GM21576 (cell line): Measurements from ENCODE around the gene NDST3.

Source experiments
- ATAC-seq: cut with Tn5 transposase; IDR thresholded peaks from one replicate; pipeline ENCODE4 v1.9.1; 2021; ENCODE audit warnings: mild to moderate bottlenecking, moderate library complexity; ENCODE audit not compliant: unreplicated experiment

The NDST3 gene

DNA sequence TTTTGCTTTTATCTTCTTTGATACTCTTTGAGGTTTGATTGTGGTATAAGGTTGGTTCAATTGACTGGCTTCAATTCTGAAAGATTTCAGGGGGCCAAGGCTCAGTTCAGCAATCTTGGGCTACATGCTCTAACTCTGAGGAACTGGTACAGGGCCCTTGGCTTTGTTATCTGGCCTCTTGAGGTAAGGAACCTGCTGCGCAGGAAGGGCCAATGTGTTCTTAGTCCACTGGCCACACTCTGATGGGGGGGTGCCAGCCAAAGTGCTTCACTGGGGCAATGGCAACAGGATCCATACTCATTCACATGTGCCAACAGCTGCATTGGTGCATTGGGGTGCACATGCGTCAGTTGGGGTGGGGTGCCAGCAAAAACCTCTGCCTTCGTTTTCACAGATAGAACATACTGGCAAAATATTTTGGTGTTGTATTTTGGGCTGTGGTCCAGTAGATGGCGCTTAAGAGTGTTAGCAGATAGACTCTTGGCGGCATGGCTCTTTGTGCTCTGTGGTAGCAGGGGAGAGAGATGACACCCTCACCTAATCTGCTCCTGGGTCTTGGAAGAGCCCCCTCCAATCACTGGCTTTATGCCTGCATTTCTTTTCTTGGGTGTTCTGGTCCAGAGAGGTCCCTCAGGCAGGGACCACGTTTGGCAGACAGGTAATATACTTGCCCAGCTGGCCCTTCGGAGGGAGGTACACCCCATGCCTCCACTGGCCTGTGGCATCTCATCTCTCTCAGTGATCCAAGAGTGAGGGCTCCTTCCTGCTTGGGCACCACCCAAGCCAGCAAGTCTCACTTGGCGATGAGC lies 42.9 kb downstream of the NDST3 start:
- ATAC-seq: peak; percentile 79

DNA sequence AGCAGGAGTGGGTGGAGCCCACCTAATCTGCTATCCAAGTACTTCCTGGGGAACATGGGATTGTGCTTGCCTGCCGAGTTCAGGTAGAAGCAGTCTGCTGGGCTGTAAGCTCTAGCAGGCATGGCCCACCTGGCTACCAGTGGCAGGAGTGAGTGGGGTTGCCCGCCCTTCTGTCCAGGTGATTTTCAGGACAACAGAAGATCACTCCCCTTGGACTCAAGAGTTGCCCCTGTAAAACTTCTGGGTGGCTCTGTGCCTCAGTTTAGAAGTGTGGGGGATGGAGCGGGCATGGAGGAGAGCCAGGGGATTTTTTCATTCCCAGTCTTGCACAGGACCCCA lies 43.5 kb downstream of the NDST3 start:
- ATAC-seq: no peak

DNA sequence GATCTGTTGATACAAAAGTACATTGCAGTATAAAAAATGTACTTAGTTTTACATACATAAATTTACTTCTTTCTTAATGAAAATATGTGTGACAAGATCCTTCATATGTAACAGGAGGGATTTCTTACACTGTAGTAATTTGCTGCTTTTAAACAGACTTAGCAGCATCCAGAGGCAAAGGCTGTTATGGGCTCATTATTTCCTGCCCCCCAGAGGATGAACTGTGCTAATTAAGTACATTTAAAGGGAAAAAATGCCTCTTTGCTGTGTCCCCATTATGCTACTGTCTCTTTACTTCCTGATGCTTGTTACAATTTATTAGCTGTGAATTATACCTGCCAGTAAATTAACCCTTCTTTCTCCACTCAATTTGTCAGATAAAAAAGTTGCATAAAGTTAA lies 47.1 kb downstream of the NDST3 start:
- no peak for ATAC-seq

DNA sequence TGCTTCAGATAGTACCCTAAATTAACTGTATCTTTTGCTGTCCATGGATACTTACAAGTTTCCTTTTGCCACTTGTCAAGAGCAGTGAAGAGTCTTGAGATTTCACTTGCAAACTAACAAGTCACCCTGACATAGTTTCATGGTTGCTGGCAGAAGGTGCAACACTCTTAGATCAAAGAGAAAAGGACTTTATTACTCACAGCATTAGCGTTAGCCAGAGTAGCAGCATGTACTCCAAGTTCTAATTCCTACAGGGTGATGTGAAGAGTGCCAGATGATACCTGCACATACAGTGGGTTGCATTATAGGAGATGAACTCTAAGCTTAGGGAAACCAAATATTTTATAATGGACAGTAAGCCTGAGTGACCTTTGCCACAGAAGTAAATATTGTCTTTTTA lies 47.9 kb downstream of the NDST3 start:
- ATAC-seq: no peak

DNA sequence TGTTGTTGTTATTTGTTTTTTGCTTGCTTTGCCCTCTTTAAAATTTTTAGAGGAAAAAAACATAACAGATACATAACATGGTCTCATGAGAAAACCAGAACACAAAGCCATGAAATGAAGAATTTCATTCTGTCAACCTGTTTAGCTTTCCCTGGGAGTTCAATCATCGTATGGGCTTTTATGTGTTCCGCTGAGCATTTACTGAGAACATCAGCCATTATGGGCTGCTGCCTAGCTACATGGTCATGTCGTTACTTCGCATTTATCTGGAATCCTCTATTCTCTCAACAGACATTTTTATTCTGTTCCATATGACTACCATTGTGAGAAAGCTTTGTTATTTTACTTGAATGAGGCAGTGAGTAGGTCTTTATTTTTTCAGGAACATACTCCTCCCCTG lies 51.4 kb downstream of the NDST3 start:
- no peak for ATAC-seq

DNA sequence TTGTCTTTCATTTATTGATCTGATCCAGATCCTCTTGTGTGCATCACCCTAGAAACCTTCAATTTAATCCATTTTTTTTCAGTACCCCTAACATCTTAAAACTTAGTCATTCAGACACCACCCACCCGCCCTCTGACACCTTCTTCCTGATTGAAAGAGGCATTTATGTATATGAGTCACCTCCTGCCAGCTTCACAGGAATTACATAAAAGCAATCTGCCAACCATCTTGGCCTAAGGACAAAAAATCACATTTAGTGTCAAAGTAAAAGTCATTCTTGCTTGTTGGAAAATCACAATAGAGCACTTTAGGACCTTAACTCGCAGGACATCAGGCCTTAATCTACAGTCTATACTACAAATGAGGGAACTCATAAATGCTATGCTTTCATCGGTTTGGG lies 52.1 kb downstream of the NDST3 start:
- no peak for ATAC-seq

DNA sequence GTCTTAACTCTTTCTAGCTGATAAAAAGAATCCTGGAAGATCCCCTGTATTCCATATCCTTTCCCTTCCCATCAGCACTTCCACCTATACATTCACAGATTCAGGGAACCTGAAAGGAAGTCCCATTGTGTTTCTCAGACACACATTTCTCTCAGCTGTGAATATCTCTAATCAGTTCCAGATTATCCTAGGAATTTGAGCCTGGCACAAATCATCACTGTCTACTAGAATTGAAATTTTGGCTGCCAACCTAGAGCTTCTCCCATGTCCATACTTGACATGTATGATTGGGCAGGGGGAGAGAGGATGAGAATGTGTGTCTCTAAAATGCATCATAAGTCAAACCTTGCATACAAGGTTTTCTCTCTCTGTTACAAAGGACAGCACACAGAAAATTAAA lies 53.1 kb downstream of the NDST3 start:
- no peak for ATAC-seq

DNA sequence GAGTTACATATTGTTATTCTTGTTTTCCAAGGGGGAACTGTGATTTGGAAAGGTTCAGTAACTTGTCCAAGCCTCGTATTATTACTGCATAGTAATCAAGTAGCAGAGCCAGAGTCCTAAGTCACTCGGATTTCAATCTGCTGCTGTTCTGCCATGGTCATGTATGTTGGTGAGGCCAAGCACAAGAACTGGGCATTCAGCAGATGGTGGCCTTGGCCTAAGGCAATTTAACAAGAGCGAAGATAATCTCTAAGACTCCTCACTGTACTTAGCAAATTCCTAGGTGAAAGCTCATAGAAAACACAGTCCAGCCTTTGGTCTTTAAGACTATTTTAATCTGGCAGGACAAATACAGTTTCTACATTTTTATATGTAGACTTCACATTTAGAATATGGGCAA lies 64.8 kb downstream of the NDST3 start:
- ATAC-seq: no peak

DNA sequence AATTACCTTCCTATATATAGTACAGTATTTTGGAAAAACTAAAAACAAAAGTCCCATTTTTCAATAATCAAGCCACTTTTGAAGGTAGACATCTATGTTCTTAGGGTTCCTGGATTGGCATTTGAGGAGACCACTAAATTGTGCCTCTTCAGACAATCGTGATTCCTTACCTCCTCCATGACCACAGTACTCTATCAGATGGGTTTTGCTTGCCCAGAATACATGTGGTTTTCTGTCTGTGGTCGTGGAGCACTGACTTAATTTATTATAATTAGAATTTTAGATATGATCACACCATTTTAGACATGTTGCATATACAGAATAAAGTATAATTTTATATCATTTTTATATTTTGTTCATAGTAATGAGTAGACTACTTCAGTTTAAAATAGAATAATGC lies 67.9 kb downstream of the NDST3 start:
- ATAC-seq: no peak

DNA sequence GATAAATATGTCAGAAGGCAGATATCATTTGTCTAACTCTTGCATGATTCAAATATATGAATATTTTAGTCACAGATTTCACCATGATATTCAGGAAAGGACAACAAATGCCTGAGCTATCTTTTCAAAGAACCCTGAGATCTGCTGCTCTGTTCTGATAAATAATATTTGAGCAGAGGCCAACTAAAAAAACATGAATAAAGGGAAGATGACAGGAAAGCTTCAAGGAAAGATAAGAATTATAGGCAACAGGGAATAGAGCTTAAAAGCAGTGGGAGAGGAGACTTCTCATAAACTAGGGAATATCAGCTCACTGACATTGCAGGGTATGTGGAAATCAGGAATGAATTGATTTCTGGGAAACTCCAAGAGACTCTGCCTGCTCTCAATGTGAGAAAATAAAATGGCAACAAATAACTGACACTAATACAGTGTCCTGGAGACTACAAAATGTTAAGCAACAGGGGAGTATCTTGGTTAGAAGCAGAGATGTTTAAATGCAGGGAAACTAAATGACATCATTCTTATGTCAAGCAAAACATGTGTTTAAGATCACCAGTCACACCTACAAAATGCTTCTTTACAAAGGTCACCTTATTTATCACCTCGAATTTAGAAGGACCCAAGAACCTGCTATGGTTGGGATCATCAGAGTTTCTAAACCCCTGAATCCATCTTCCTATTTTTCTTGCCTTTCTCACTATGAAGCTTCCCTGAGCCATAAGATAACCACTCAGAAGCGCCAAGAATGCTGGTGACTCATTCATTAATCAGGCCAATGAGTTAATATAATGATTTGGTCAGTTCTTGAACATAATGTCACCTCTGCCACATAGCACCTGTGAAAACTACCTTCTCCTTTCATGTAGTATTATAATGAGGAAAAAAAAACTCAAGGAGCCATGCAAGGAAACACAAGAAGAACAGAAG lies 78.1 kb downstream of the NDST3 start:
- ATAC-seq: no peak

DNA sequence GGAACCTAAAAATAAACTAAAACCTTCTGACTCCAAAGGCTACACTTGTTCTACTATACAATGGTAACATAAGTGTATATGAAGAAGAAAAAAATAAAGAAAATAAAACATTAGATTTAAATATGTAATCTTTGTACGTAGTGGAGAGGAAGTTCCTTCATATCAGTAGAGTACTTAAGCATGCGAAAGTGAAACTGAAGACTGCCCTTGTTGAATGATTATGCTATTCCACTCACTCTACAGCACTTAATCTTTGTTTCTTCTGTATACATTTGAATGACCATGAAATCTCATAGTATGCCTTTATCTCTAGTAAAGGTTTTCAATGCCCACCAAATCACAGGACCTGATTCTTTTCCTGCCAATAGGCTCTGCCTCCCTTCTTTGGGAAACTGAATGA lies 78.9 kb downstream of the NDST3 start:
- ATAC-seq: peak; percentile 60

DNA sequence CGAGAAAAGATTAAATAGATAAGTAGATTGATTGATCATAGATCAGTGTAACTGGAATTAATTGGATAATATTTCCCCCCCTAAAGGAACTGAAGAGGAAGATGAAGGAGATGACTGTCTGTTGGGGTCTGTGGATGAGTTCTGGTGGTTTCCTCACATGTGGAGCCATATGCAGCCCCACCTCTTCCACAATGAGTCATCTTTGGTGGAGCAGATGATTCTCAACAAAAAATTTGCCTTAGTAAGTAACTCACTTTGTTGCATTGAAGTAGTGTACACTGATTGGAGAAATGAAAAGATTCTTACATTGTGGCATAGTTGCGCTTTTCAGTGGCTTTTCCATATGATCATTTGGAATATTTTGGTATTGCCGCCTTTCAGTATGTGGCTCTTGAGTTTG lies 80.4 kb downstream of the NDST3 start:
- ATAC-seq: no peak

DNA sequence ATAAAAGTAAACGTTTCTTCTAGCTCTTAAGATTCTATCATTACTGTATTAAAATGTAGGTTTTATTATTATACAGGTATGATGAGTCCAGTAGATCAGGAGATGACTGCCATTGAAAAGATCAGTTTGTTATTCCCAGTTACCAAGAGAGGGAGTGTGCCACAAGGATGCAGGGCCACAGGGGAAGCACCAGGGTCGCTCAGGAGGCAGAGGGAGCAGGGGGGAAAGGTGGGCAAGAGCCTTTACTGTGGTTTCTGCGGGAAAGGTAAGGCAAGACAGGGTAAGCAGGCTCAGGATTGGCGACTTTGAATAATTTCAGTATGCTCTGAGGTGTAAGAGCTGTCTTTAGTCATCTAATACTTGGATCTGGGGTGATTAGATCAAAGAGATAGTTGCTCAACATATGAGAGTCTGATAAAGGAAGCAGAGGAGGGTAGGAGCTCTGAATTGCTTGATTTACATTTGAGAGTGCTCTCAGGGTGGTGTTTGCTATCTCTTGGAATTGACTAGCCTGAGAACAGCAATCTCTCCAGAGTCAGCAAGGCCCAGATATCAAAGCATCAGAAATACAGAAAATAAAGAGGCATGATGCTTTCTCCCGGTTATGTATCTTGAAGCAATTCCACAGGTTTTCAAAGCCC lies 86.0 kb downstream of the NDST3 start:
- no peak for ATAC-seq

DNA sequence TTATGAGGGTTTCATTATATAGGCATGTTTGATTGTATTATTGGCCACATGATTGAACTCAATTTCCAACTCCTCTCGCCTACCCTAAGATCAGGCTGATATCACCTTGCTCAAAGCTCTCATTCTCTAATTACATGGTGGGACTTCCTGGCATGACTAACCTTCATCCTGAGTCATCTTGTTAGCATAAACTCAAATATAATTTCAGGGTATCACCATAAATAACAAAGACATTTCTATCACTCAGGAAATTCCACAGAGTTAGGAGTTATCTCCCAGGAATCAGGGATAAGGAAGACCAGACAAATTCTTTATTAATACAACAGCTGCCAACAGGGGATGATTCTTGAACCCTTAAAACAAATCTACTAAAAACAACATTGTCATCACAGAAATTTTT lies 90.7 kb downstream of the NDST3 start:
- ATAC-seq: no peak

DNA sequence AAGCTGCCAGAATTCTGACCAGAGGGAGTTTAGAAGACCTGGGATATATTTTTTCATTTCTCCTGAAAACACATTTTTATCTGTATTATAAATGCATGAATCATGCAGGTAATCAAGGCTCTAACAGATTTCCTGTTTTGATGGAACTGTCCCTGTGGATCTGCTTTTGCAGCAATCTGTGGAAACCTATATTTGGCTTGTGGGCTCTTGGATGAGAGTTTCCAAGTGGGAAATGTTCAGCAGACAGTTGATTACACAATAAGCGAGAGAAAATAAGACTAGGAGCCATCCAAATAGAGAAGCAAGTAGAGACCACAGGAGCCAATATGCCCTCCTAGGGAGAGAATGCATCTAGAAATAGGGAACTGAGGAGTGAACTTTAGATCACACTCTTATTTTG lies 105.0 kb downstream of the NDST3 start:
- no peak for ATAC-seq

DNA sequence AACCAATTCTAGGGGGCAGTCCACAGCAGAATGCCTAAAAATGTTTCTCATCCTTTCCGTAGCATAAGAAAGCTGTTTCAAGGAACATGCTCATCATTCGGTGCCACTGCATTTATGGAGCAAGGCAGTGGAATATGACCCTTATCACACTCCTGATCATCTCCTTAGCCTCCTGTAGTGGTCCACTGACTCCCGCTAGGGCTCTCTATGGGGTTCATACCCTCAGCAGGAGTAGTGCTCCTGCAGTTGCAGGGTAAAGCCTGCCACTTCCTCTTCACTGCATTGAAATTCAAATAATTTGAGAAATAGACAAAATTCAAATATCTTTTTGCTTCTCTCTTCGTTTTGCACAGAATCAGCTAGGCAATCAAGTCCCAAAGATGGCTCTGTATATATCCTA lies 107.0 kb downstream of the NDST3 start:
- ATAC-seq: no peak

DNA sequence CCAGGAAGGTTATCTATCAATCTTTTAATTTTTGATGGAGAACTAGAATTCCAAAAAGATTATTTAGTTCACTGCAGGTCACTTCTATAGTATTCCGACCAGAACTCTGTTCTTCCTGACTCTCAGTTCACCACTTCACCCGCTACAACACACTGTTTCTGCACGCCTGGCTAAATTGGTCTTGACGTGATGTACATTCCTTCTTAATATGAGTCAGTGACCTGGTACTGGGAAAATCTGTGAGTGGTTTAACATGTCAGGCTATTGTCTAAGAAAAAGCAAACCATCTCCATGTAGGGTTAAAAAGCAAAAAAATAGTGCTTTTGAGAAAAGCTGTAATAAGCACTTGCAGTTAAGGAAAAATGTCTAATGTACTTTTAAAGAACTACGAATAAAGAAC lies 120.4 kb downstream of the NDST3 start:
- no peak for ATAC-seq

DNA sequence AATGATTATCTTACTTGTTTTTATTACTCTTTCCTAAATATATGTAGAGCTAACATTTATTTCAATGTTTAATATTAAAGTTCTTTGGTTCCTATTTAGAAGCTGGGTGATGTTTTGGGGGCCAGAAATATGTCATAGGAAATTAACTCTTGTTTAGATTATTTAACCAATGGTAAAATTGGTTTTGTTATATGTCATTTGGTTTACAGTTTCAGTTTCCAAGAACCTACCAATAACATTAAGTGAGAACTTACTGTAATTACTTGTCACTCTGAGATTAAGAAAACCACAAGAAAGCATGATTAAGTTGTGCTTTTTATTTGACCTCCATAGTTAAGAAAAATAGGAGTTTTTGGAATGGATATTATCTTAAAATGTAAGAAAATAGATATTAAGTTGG lies 121.2 kb downstream of the NDST3 start:
- ATAC-seq: no peak

DNA sequence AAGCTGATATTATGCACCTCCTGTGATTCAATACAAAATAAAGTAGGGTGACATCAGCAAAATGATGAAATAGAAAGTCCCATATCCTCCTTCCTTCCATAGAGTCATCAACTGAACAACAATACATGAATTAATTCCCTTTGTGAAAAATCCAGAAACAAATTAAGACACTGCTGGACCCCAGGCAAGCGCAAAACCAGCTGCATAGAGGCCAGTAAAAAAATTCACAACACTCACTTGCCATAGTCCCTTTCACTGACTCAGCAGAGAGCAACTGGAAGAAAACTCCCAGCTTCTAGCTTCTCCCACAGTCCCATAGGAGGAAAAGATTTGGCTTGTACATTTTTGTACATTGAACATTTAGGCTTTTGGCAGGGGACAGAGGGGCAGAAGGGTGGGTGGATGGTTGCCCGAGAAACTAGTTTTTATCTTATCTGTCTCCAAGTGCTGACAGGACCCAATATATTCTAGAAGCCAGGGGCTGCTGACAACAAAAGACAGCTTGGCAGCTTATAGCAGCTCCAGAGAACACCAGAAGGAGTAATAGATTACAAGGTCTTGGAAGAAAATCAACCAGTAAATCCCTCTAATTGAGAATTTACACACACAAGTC lies 124.6 kb downstream of the NDST3 start:
- ATAC-seq: no peak

DNA sequence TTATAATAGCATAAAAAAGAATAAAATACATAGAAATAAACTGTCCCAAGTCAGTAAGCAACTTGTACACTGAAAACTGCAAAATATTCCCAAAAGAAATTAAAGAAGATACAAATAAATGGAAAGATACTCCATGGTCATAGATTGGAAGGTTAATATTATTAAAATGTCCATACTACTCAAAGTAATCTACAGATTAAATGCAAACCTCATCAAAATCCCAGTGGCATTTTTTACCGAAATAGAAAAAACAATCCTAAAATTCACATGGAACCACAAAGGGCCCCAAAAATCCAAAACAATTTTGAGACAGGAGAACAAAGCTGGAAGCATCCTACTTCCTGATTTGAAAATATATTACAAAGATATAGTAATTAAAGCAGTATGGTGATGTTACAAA lies 133.0 kb downstream of the NDST3 start:
- ATAC-seq: no peak

DNA sequence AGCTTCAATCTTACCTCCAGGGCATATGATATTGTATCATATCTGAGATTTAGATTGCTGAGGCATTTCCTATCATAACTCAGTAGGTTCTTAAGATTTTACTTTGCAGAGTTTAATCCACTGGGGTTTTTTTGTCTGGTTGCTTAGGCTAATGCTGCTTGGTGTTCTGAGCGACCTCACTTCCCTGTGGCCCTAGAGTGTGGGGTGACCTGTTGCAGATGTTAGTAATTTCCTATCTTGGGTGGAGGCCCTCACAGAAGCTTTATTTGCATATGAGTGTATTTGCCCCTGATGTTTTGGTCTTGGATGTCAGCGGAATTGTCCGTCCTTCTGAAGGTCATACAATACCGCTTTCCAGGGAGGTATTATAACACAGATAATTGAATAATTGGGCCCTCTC lies 137.1 kb downstream of the NDST3 start:
- ATAC-seq: no peak
